ENCODE results near the gene C4B.
"Not testable (repeated sequence)": the region's sequence is repeated elsewhere in the genome, so short reads cannot be mapped to it uniquely, and the experiment has no call there.

The C4B gene

GRCh38 chr6:32014547-32014946 is at the start of gene C4B:
Gene C4B, plus strand, starts transcription at chr6:32014795. Its CDS starts 51 bp downstream, at chr6:32014846.
- CTCF ChIA-PET; POLR2A ChIA-PET; DNase-seq (ENCODE audit: extremely low spot score): not testable (repeated sequence)

- ChIA-PET CTCF (interaction anchor here (0.7 kb wide), 1 partner anchor 13 kb away, joined by 5 read pairs; no protein-coding TSS in a partner anchor), POLR2A (no interaction called here)
- TF ChIP-seq BHLHE40 (IDR thresholded peaks at IDR 0.05; ENCODE audit: borderline replicate concordance) (no peak), L3MBTL2 (conservative IDR thresholded peaks at IDR 0.05) (no peak), TARDBP (IDR thresholded peaks at IDR 0.05) (no peak), HDGF (IDR thresholded peaks at IDR 0.05; ENCODE audit: borderline replicate concordance) (no peak), SUZ12 (IDR thresholded peaks at IDR 0.05) (no peak), SP1 (IDR thresholded peaks at IDR 0.05) (no peak), CTBP1 (IDR thresholded peaks at IDR 0.05; ENCODE audit: borderline replicate concordance) (no peak), NFRKB (IDR thresholded peaks at IDR 0.05) (no peak), FOXA1 (IDR thresholded peaks at IDR 0.05) (no peak), ZNF384 (IDR thresholded peaks at IDR 0.05) (no peak), ARNT (IDR thresholded peaks at IDR 0.05) (no peak), ELF4 (IDR thresholded peaks at IDR 0.05) (no peak), FOXK2 (IDR thresholded peaks at IDR 0.05) (no peak), FOXM1 (IDR thresholded peaks at IDR 0.05; ENCODE audit: borderline replicate concordance) (no peak), PKNOX1 (IDR thresholded peaks at IDR 0.05) (no peak), LEF1 (IDR thresholded peaks at IDR 0.05; ENCODE audit: borderline replicate concordance) (no peak)
- DNase-seq (ENCODE audit: extremely low spot score) = no peak
Observed at GRCh38 chr6:31965700-31966099, 48.9 kb upstream of the C4B start.

- DNase-seq (ENCODE audit: extremely low spot score) = no peak
- TF ChIP-seq ELF4 (IDR thresholded peaks at IDR 0.05) = no peak
- TF ChIP-seq PKNOX1 (IDR thresholded peaks at IDR 0.05) = no peak
- TF ChIP-seq HDGF (IDR thresholded peaks at IDR 0.05; ENCODE audit: borderline replicate concordance) = no peak
- TF ChIP-seq TARDBP (IDR thresholded peaks at IDR 0.05) = no peak
- no peak for TF ChIP-seq FOXK2 (IDR thresholded peaks at IDR 0.05)
- no peak for TF ChIP-seq ARNT (IDR thresholded peaks at IDR 0.05)
- no peak for TF ChIP-seq ZNF384 (IDR thresholded peaks at IDR 0.05)
- TF ChIP-seq CTBP1 (IDR thresholded peaks at IDR 0.05; ENCODE audit: borderline replicate concordance) = no peak
- TF ChIP-seq SP1 (IDR thresholded peaks at IDR 0.05) = no peak
- no peak for TF ChIP-seq FOXM1 (IDR thresholded peaks at IDR 0.05; ENCODE audit: borderline replicate concordance)
- no peak for TF ChIP-seq NFRKB (IDR thresholded peaks at IDR 0.05)
- POLR2A ChIA-PET = no interaction called here
- CTCF ChIA-PET = interaction anchor here (0.6 kb wide), 1 partner anchor 15 kb away, joined by 4 read pairs; no protein-coding TSS in a partner anchor
Observed at GRCh38 chr6:31966506-31966905, 48.1 kb upstream of the C4B start.

GRCh38 chr6:31966997-31967925 is 47.3 kb upstream of the C4B start:
- CTCF ChIA-PET = interaction anchor here (0.6 kb wide), 1 partner anchor 15 kb away, joined by 4 read pairs; no protein-coding TSS in a partner anchor
- POLR2A ChIA-PET = no interaction called here
- no peak for DNase-seq (ENCODE audit: extremely low spot score)
- TF ChIP-seq PKNOX1 (IDR thresholded peaks at IDR 0.05) (no peak), ARNT (IDR thresholded peaks at IDR 0.05) (no peak)

- ChIA-PET POLR2A (no interaction called here), CTCF (no interaction called here)
- no peak for TF ChIP-seq ARNT (IDR thresholded peaks at IDR 0.05)
- TF ChIP-seq L3MBTL2 (conservative IDR thresholded peaks at IDR 0.05) = no peak
- no peak for TF ChIP-seq ELF4 (IDR thresholded peaks at IDR 0.05)
- no peak for TF ChIP-seq SUZ12 (IDR thresholded peaks at IDR 0.05)
- TF ChIP-seq FOXA1 (IDR thresholded peaks at IDR 0.05) = no peak
- no peak for TF ChIP-seq FOXK2 (IDR thresholded peaks at IDR 0.05)
- TF ChIP-seq HDGF (IDR thresholded peaks at IDR 0.05; ENCODE audit: borderline replicate concordance) = no peak
- DNase-seq (ENCODE audit: extremely low spot score) = no peak
Observed at GRCh38 chr6:31967926-31968320, 46.7 kb upstream of the C4B start.

- CTCF ChIA-PET = no interaction called here
- no peak for TF ChIP-seq L3MBTL2 (conservative IDR thresholded peaks at IDR 0.05)
- no peak for TF ChIP-seq SP1 (IDR thresholded peaks at IDR 0.05)
- TF ChIP-seq FOXM1 (IDR thresholded peaks at IDR 0.05; ENCODE audit: borderline replicate concordance) = no peak
- TF ChIP-seq TARDBP (IDR thresholded peaks at IDR 0.05) = no peak
- no peak for TF ChIP-seq FOXA1 (IDR thresholded peaks at IDR 0.05)
- no peak for TF ChIP-seq BHLHE40 (IDR thresholded peaks at IDR 0.05; ENCODE audit: borderline replicate concordance)
- no peak for TF ChIP-seq ZNF384 (IDR thresholded peaks at IDR 0.05)
- TF ChIP-seq SUZ12 (IDR thresholded peaks at IDR 0.05) = no peak
- TF ChIP-seq ARNT (IDR thresholded peaks at IDR 0.05) = no peak
- TF ChIP-seq ELF4 (IDR thresholded peaks at IDR 0.05) = no peak
- TF ChIP-seq NFRKB (IDR thresholded peaks at IDR 0.05) = no peak
- TF ChIP-seq FOXK2 (IDR thresholded peaks at IDR 0.05) = no peak
- no peak for TF ChIP-seq CTBP1 (IDR thresholded peaks at IDR 0.05; ENCODE audit: borderline replicate concordance)
- TF ChIP-seq LEF1 (IDR thresholded peaks at IDR 0.05; ENCODE audit: borderline replicate concordance) = no peak
- no peak for TF ChIP-seq HDGF (IDR thresholded peaks at IDR 0.05; ENCODE audit: borderline replicate concordance)
- TF ChIP-seq PKNOX1 (IDR thresholded peaks at IDR 0.05) = no peak
- POLR2A ChIA-PET = interaction anchor here (7.0 kb wide), 1 partner anchor 9 kb away, joined by 84 read pairs; the partner anchor contains the start of genes NELFE and SKIC2
Observed at GRCh38 chr6:31968326-31968725, 46.3 kb upstream of the C4B start.

More at GRCh38 chr6:31968326-31968725, 46.3 kb upstream of the C4B start:
- no peak for DNase-seq (ENCODE audit: extremely low spot score)
